ENCODE measurements around the gene SSBP3. TPM values are rescaled to one million over a fixed set of nuclear protein-coding genes. Genes with fewer than 3 reads are reported as not detected.

SSBP3 gene
- total RNA-seq, 1 donor from 2014 or later, result 70.7 TPM

DNA sequence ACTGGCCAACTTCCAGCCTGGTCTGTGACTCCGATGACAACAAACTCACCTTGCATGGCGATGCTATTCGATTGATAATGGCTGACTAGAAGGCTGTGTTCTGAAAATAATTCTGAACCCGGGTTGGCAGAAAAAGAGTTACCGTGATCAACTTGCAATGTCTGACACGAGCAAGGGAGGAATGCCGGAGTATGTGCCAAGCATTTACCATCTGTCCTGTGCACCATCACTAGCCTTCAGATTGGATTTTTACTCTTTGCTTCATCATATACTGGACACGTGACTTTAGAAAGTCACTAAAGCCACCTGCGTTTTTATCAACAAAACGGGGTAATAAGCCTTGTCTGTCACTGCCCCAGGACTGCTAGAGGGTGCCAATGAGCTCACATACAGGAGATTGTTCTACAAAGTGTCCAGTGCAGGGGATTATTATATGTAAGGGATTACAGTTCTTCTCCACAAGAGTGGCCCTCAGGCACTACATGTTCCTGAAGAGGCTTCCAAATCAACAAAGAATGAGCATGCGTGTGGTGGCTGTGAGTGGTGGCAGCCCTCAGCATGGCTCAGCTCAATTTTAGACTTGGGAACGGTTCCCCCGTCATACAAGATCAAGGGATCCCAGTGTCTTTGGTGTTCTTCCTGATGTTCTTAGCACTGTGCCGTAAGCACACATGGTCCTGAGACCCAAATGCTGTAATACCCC is 35.8 kb downstream of the SSBP3 start:
- Histone ChIP-seq H3K36me3 (no peaks in the 10 kb centered on the region), H3K9me3 (no peaks in the 10 kb centered on the region), H3K4me3 (no peak overlapping the region), H3K4me1 (peaks cover 54% of the 10 kb centered on the region), H3K27me3 (no peaks in the 10 kb centered on the region), H3K27ac (no peak overlapping the region)
- TF ChIP-seq POLR2A (IDR thresholded peaks at IDR 0.05) (no peak), POLR2AphosphoS5 (IDR thresholded peaks at IDR 0.05; ENCODE audit: insufficient read depth in 1 of 2, low read depth in 1 of 2) (no peak), CTCF (IDR thresholded peaks at IDR 0.05) (no peak)
- intact Hi-C loops (cut with DNase I), result no loop called here
- DNase-seq (ENCODE audit: extremely low spot score in 2 of 2), result no peak

- no peak for TF ChIP-seq POLR2A (IDR thresholded peaks at IDR 0.05)
- TF ChIP-seq POLR2AphosphoS5 (IDR thresholded peaks at IDR 0.05; ENCODE audit: insufficient read depth in 1 of 2, low read depth in 1 of 2), result no peak
- no peak for TF ChIP-seq CTCF (IDR thresholded peaks at IDR 0.05)
- Histone ChIP-seq H3K36me3 (no peaks in the 10 kb centered on the region), H3K27me3 (no peaks in the 10 kb centered on the region), H3K4me3 (no peak overlapping the region), H3K4me1 (peaks cover 55% of the 10 kb centered on the region), H3K9me3 (no peaks in the 10 kb centered on the region), H3K27ac (no peak overlapping the region)
- DNase-seq (ENCODE audit: extremely low spot score in 2 of 2), result no peak
- intact Hi-C loops (cut with DNase I), result no loop called here
These were observed 38.6 kb downstream of the SSBP3 start for GRCh38 chr1:54367613-54368012.

DNA sequence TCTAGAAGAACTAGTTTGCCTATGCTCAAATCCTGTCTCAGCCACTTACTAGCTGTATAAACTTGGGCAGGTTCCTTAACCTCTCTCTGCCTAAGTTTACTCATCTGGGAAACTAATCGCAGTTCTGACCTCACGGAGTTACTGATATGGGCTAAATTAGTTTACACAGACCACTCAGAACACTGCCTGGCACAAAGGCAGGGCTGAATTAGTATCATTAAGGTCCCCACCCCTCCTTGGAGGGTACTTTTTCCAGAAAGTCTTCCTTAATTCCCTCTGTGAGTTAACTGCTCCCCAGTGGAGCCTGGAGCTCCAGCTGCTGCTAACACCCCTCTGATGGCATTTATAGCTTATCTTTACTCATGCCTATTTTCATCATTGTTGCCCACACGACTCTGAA is 40.3 kb downstream of the SSBP3 start:
- Histone ChIP-seq H3K4me1 (peaks cover 44% of the 10 kb centered on the region), H3K9me3 (no peaks in the 10 kb centered on the region), H3K27me3 (no peaks in the 10 kb centered on the region), H3K4me3 (no peak overlapping the region), H3K36me3 (no peaks in the 10 kb centered on the region), H3K27ac (no peak overlapping the region)
- no peak for DNase-seq (ENCODE audit: extremely low spot score in 2 of 2)
- TF ChIP-seq POLR2AphosphoS5 (IDR thresholded peaks at IDR 0.05; ENCODE audit: insufficient read depth in 1 of 2, low read depth in 1 of 2) (no peak), POLR2A (IDR thresholded peaks at IDR 0.05) (no peak), CTCF (IDR thresholded peaks at IDR 0.05) (no peak)
- intact Hi-C loops (cut with DNase I), result no loop called here

DNA sequence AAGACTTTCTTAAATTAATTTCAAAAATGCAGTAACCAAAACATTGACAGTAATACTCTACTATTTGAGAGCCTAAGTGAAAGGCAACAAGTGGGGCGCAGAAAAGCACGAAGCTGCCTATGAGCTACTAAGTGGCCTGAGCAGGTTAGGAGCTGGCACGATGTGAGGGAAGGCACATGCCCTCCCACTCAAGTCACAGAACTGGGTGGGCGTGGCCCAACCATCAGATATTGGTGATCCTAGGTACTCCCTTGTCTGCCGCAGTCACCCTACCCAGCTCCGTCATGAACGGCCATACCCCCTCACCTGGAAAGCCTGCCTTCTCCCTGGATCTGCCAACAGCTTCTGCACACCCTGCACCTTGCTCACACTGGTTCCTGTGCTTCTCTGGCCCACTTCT is 40.8 kb downstream of the SSBP3 start:
- H3K4me1 ChIP-seq, result peaks cover 39% of the 10 kb centered on the region
- TF ChIP-seq CTCF (IDR thresholded peaks at IDR 0.05) (no peak), POLR2AphosphoS5 (IDR thresholded peaks at IDR 0.05; ENCODE audit: insufficient read depth in 1 of 2, low read depth in 1 of 2) (no peak), POLR2A (IDR thresholded peaks at IDR 0.05) (no peak)
- intact Hi-C loops (cut with DNase I), result no loop called here
- H3K27me3 ChIP-seq, result no peaks in the 10 kb centered on the region
- no peaks in the 10 kb centered on the region for H3K36me3 ChIP-seq
- no peak overlapping the region for H3K4me3 ChIP-seq
- H3K9me3 ChIP-seq, result no peaks in the 10 kb centered on the region
- no peak overlapping the region for H3K27ac ChIP-seq
- DNase-seq (ENCODE audit: extremely low spot score in 2 of 2), result no peak

DNA sequence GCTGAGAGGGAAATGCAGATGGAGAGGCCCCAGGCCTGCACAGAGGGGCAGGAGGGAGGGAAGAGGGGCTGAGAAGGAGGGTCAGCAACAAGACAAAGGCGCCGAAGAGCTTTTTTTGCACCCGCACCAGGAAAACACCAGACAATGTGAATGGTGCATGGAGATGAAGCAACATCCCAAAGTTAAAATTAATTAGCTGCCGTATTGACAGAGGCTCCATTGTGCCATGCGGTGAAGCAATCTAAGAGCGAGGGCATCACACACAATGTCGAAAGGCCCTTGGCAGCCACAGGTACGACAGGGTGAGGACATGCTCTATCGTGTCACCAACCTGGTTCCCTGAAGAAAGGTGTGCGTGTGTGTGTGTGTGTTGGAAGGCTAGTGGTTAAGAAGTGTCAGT is 41.2 kb downstream of the SSBP3 start:
- intact Hi-C loops (cut with DNase I), result no loop called here
- Histone ChIP-seq H3K27ac (no peak overlapping the region), H3K9me3 (no peaks in the 10 kb centered on the region), H3K27me3 (no peaks in the 10 kb centered on the region), H3K36me3 (no peaks in the 10 kb centered on the region), H3K4me1 (peaks cover 40% of the 10 kb centered on the region), H3K4me3 (no peak overlapping the region)
- DNase-seq (ENCODE audit: extremely low spot score in 2 of 2), result no peak
- TF ChIP-seq CTCF (IDR thresholded peaks at IDR 0.05) (no peak), POLR2AphosphoS5 (IDR thresholded peaks at IDR 0.05; ENCODE audit: insufficient read depth in 1 of 2, low read depth in 1 of 2) (no peak), POLR2A (IDR thresholded peaks at IDR 0.05) (no peak)
